Endothelial cell of umbilical vein (primary cell): ENCODE data around the gene KDM7A. TPM values are rescaled to one million over a fixed set of nuclear protein-coding genes. Genes with fewer than 3 reads are reported as not detected.

Source experiments
- BruUV-seq: library from RNA; stranded (reverse); fragments of 400-500 nt; replicated peaks from 2 replicates; lab custom pipeline; 2021; lab: Mats Ljungman, UMichigan
- CTCF ChIA-PET: fragments of 300-600, 350-600 bp; sonication (Branson Sonifier 250); formaldehyde crosslinking; loops from one replicate; lab custom pipeline; 2021; ENCODE audit warnings: antibody characterized with exemption, inconsistent platforms; lab: Charles Lee
- POLR2A ChIA-PET: fragments of 300-600, 350-600 bp; sonication (Branson Sonifier 250); formaldehyde crosslinking; loops from one replicate; lab custom pipeline; 2021; ENCODE audit warnings: antibody characterized with exemption, inconsistent platforms; lab: Charles Lee
- DNase-seq: peaks from one replicate; pipeline ENCODE4 v3.0.0-alpha.2; 2011; ENCODE audit warnings: low read depth, low spot score
- FAIRE-seq: peaks from 2 replicates; lab custom pipeline; 2011; peaks lifted over from hg19 to GRCh38; lab: Jason Lieb, UNC
- H2AFZ ChIP-seq: 2 replicates; pipeline ENCODE4 v1.6.0; 2012; ENCODE audit warnings: low read depth, low read length, control low read depth, inconsistent platforms
- H3K27ac ChIP-seq: 2 replicates; pipeline ENCODE4 v1.5.1; 2011; ENCODE audit warnings: low read depth, mild to moderate bottlenecking, control low read depth, low read length, moderate library complexity; ENCODE audit not compliant: insufficient read depth
- H3K27me3 ChIP-seq, 2 experiments: 2 replicates each; pipeline versions ENCODE4 v1.6.0 to v1.6.1; 2011; ENCODE audit warnings: low read length in 2 of 2, mixed read lengths in 1 of 2; ENCODE audit not compliant: control insufficient read depth in 2 of 2, insufficient read depth in 2 of 2
- H3K36me3 ChIP-seq, 2 experiments: 2 replicates in 1 of 2; 3 replicates in 1 of 2; pipeline ENCODE4 v1.5.1; 2011; ENCODE audit warnings: low read length in 2 of 2, mild to moderate bottlenecking in 1 of 2, moderate library complexity in 1 of 2; ENCODE audit not compliant: control insufficient read depth in 2 of 2, insufficient read depth in 2 of 2; ENCODE audit errors: extremely low read depth in 1 of 2
- H3K4me1 ChIP-seq: 3 replicates; pipeline ENCODE4 v1.5.1; 2011; ENCODE audit warnings: mild to moderate bottlenecking, low read length; ENCODE audit not compliant: control insufficient read depth, insufficient read depth; ENCODE audit errors: extremely low read depth
- H3K4me2 ChIP-seq: 2 replicates; pipeline ENCODE4 v1.6.1; 2011; ENCODE audit warnings: low read length, control low read depth, mixed read lengths; ENCODE audit not compliant: insufficient read depth
- H3K4me3 ChIP-seq, 3 experiments: fragments of 200-600 bp in 1 of 3; sonication (generic), shearing (Covaris generic) in 1 of 3; replicated peaks in 1 of 3; 2 replicates each; pipeline ENCODE4 v1.5.1; 2011 to 2016; ENCODE audit warnings: control low read depth in 3 of 3, low read length in 3 of 3, mild to moderate bottlenecking in 2 of 3, inconsistent platforms in 1 of 3, low read depth in 1 of 3, moderate library complexity in 1 of 3; ENCODE audit not compliant: insufficient read depth in 1 of 3
- H3K79me2 ChIP-seq: 2 replicates; pipeline ENCODE4 v1.6.0; 2012; ENCODE audit warnings: low read length, inconsistent platforms; ENCODE audit not compliant: control insufficient read depth, insufficient read depth
- H3K9ac ChIP-seq: replicated peaks from 2 replicates; pipeline ENCODE3; 2011; ENCODE audit warnings: low read length, control low read depth; ENCODE audit not compliant: insufficient read depth; ENCODE audit errors: extremely low read depth
- H3K9me1 ChIP-seq: replicated peaks from 3 replicates; pipeline ENCODE4 v1.6.0; 2011; ENCODE audit warnings: mild to moderate bottlenecking, low read length; ENCODE audit not compliant: control insufficient read depth, insufficient read depth; ENCODE audit errors: extremely low read depth
- H3K9me3 ChIP-seq: replicated peaks from 2 replicates; pipeline ENCODE4 v1.5.1; 2012; ENCODE audit warnings: low read length, inconsistent platforms; ENCODE audit not compliant: control insufficient read depth, insufficient read depth
- H4K20me1 ChIP-seq: replicated peaks from 2 replicates; pipeline ENCODE3; 2011; ENCODE audit warnings: mild to moderate bottlenecking, low read length; ENCODE audit not compliant: control insufficient read depth, insufficient read depth; ENCODE audit errors: extremely low read depth
- EZH2 ChIP-seq: IDR thresholded peaks from 2 replicates; pipeline ENCODE4 v1.6.1; 2012; ENCODE audit warnings: borderline replicate concordance, low read depth, mild to moderate bottlenecking, moderate library complexity, low read length, inconsistent platforms; ENCODE audit not compliant: severe bottlenecking
- JUN ChIP-seq: IDR thresholded peaks from 2 replicates; pipeline ENCODE4 v1.6.1; 2011; ENCODE audit warnings: borderline replicate concordance, low read depth; ENCODE audit not compliant: insufficient read length, insufficient read depth
- MYC ChIP-seq: IDR thresholded peaks from one replicate; pipeline ENCODE4 v1.6.1; 2011; ENCODE audit warnings: mild to moderate bottlenecking, low read depth, low read length
- POLR2A ChIP-seq: IDR thresholded peaks from 2 replicates; pipeline ENCODE4 v1.6.1; 2012; ENCODE audit warnings: low read depth, mild to moderate bottlenecking, control low read depth, low read length
- POLR2AphosphoS5 ChIP-seq: IDR thresholded peaks from 2 replicates; pipeline ENCODE4 v1.6.1; 2012; ENCODE audit warnings: low read depth, mild to moderate bottlenecking, control low read depth, low read length, moderate library complexity; ENCODE audit not compliant: insufficient read depth
- dilution Hi-C: fragments of 300-500 bp; cut with MboI; formaldehyde crosslinking; loops from one replicate; pipeline ENCODE4 v1.15.0; 2019; ENCODE audit warnings: low sequenced_read_pairs; ENCODE audit not compliant: extremely low pct_ligation_motif_present
- intact Hi-C: fragments of 100-400 bp; cut with micrococcal nuclease; formaldehyde crosslinking; loops from one replicate; pipeline ENCODE4 v1.10.0; 2022
- polyA plus RNA-seq, 4 experiments: library from polyadenylated mRNA; depleted of rRNA in 3 of 4; stranded (reverse) in 3 of 4; unstranded in 1 of 4; fragments of >200 nt; gene quantifications; 2 replicates each; pipeline versions ENCODE4 v1.2.1 to v1.2.3, GENCODE V29; 2011 to 2012; ENCODE audit warnings: missing spikeins in 1 of 4
- total RNA-seq: library from RNA; stranded (reverse); gene quantifications from 2 replicates; pipeline ENCODE4 v1.2.3, GENCODE V29; 2021
- TF ChIP-seq, protein P1 (sequence below), 2 donors: IDR thresholded peaks; 1 replicate in 1 of 2; 2 replicates in 1 of 2; pipeline ENCODE4 v1.5.1; 2011; ENCODE audit warnings: low read length in 2 of 2, mild to moderate bottlenecking in 2 of 2, moderate library complexity in 2 of 2, control low read depth in 1 of 2, inconsistent platforms in 1 of 2, low read depth in 1 of 2; ENCODE audit not compliant: insufficient read depth in 1 of 2; ENCODE audit errors: extremely low read depth in 1 of 2
- TF ChIP-seq, protein P2 (sequence below): IDR thresholded peaks from 2 replicates; pipeline ENCODE4 v1.6.1; 2011; ENCODE audit not compliant: insufficient read depth, insufficient read length

KDM7A gene
- total and polyA plus RNA-seq, 2 donors (not counting 3 experiments of a cell fraction or from before 2014, with no cell fraction given) = 2.4 to 7.3 TPM

DNA sequence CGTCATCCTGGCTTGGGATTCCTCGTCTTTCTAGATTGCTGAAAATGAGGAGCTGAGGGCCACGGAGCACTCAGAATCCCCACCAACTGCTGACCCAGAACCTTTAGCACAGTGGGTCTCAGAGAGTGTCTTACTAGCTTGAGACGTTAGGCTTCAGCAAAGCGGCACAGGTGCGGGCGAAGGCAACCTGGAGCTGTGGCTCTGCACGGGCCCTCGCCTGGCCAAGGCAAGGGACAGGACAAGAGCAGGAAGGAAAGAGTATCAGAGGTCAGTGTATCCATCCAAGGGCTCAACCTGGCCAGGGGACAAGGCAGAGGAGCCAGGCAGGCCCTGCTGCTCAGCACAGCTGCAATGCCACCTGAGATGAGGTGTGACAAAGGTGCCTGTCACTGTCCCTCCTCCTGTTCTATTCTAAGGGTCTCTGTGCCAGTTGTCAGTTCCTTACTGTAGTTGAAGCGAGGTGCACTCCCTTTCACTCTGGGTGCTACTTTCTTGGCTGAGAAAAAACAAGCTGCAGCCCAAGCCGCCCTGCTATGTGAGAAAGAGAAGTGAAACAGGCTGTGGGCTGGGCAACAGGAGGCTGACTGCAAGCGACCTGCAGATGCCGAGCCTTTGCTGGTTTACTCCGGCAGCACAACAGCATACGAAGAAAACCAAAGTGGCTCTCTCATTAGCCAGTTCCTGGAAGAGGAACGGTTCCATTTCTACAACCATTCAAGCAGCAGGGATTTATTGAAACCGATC lies 33.3 kb upstream of the KDM7A start:
- H2AFZ ChIP-seq = no peak overlapping the region
- no TSS peak for BruUV-seq
- no peak overlapping the region for H3K27ac ChIP-seq
- CTCF ChIA-PET = no interaction called here
- H3K27me3 ChIP-seq = peaks cover 4 to 6% of the 10 kb centered on the region in 2 experiments
- H3K9me3 ChIP-seq = no peaks in the 10 kb centered on the region
- dilution Hi-C loops (no loop called here), intact Hi-C loops (no loop called here)
- H4K20me1 ChIP-seq = no peaks in the 10 kb centered on the region
- no peak overlapping the region for H3K4me2 ChIP-seq
- no peaks in the 10 kb centered on the region for H3K4me1 ChIP-seq
- TF ChIP-seq, protein P1, sequence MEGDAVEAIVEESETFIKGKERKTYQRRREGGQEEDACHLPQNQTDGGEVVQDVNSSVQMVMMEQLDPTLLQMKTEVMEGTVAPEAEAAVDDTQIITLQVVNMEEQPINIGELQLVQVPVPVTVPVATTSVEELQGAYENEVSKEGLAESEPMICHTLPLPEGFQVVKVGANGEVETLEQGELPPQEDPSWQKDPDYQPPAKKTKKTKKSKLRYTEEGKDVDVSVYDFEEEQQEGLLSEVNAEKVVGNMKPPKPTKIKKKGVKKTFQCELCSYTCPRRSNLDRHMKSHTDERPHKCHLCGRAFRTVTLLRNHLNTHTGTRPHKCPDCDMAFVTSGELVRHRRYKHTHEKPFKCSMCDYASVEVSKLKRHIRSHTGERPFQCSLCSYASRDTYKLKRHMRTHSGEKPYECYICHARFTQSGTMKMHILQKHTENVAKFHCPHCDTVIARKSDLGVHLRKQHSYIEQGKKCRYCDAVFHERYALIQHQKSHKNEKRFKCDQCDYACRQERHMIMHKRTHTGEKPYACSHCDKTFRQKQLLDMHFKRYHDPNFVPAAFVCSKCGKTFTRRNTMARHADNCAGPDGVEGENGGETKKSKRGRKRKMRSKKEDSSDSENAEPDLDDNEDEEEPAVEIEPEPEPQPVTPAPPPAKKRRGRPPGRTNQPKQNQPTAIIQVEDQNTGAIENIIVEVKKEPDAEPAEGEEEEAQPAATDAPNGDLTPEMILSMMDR (IDR thresholded peaks at IDR 0.05; ENCODE audit: extremely low read depth in 1 of 2, insufficient read depth in 1 of 2, low read depth in 1 of 2, low read length in 2 of 2) = no peak
- no peaks in the 10 kb centered on the region for H3K9me1 ChIP-seq
- DNase-seq = no peak
- H3K79me2 ChIP-seq = no peaks in the 10 kb centered on the region
- POLR2A ChIA-PET = no interaction called here
- no peaks in the 10 kb centered on the region for H3K36me3 ChIP-seq
- FAIRE-seq = no peak
- no peak overlapping the region for H3K4me3 ChIP-seq
- no peak overlapping the region for H3K9ac ChIP-seq

DNA sequence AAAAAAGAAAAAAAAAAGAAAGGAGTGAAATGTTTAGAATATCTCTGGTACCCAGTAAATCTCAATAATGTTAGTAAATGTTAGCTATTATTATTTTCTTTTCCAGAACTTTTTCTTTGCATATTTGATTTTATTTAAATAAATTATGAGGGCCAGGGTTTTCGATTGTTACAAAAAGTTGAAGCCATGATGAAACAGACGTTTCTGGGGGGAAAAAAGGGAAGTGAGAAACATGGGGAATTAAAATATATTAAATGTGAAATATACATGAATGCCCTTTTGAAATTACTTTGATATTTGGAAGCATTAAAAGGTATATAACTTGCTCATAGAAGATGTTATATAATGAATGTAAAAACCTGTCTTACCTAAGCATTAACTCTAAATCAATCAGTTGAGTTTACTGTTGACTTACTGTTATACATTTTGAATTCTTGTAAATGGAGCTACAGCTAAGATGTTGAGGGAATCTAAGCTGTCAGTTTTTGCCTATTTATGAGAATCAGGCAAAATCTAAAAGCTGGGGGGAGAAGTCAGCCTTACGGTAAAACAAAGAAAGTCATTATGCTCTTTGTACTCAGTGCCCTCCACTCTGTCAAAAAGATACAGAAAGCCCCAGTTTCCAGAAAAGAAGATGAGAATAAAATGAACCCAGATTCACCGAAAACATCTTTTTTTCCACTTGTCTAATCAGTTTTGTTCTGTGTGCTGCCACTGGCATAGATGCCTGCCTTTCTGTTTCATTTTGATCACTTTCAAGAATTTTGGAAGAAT lies 30.0 kb upstream of the KDM7A start:
- no peaks in the 10 kb centered on the region for H4K20me1 ChIP-seq
- DNase-seq (no peak), FAIRE-seq (no peak)
- H3K27me3 ChIP-seq = peaks cover 7 to 9% of the 10 kb centered on the region in 2 experiments
- H3K9me1 ChIP-seq = no peaks in the 10 kb centered on the region
- no peak overlapping the region for H3K27ac ChIP-seq
- no peak overlapping the region for H3K4me3 ChIP-seq
- no peaks in the 10 kb centered on the region for H3K79me2 ChIP-seq
- H3K4me1 ChIP-seq = no peaks in the 10 kb centered on the region
- no TSS peak for BruUV-seq
- H3K9ac ChIP-seq = no peak overlapping the region
- intact Hi-C loops = no loop called here
- TF ChIP-seq MYC = no peak
- TF ChIP-seq EZH2 = no peak
- TF ChIP-seq, protein P2, sequence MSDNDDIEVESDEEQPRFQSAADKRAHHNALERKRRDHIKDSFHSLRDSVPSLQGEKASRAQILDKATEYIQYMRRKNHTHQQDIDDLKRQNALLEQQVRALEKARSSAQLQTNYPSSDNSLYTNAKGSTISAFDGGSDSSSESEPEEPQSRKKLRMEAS = no peak
- no peak for TF ChIP-seq POLR2AphosphoS5
- no peak for TF ChIP-seq POLR2A
- no peak for TF ChIP-seq JUN
- TF ChIP-seq, protein P1 (IDR thresholded peaks at IDR 0.05; ENCODE audit: extremely low read depth in 1 of 2, insufficient read depth in 1 of 2, low read depth in 1 of 2, low read length in 2 of 2) = no peak
- dilution Hi-C loops = no loop called here
- H3K4me2 ChIP-seq = no peak overlapping the region
- CTCF ChIA-PET = interaction anchor here (1.0 kb wide), 1 partner anchor 13 kb away, joined by 3 read pairs; no protein-coding TSS in a partner anchor
- H3K36me3 ChIP-seq = no peaks in the 10 kb centered on the region
- no peak overlapping the region for H2AFZ ChIP-seq
- POLR2A ChIA-PET = no interaction called here
- no peaks in the 10 kb centered on the region for H3K9me3 ChIP-seq
